Measurements from ENCODE around the gene FARP1.

GRCh38 chr13:98262292-98262691 is 119.4 kb downstream of the FARP1 start:
- TF ChIP-seq CTCF (IDR thresholded peaks at IDR 0.05; ENCODE audit: low read depth, low read length, poor library complexity, severe bottlenecking), result no peak
- no peak for TF ChIP-seq EZH2phosphoT487 (IDR thresholded peaks at IDR 0.05; ENCODE audit: borderline replicate concordance, low read length)

Data from DOHH2 (cell line).